Endothelial cell of umbilical vein (primary cell): ENCODE data around the gene B4GALNT3. TPM values are rescaled to one million over a fixed set of nuclear protein-coding genes. Genes with fewer than 3 reads are reported as not detected.

Experiments used
- BruUV-seq: library from RNA; stranded (reverse); fragments of 400-500 nt; replicated peaks from 2 replicates; lab custom pipeline; 2021; lab: Mats Ljungman, UMichigan
- CTCF ChIA-PET: fragments of 300-600, 350-600 bp; sonication (Branson Sonifier 250); formaldehyde crosslinking; loops from one replicate; lab custom pipeline; 2021; ENCODE audit warnings: antibody characterized with exemption, inconsistent platforms; lab: Charles Lee
- POLR2A ChIA-PET: fragments of 300-600, 350-600 bp; sonication (Branson Sonifier 250); formaldehyde crosslinking; loops from one replicate; lab custom pipeline; 2021; ENCODE audit warnings: antibody characterized with exemption, inconsistent platforms; lab: Charles Lee
- DNase-seq: peaks from one replicate; pipeline ENCODE4 v3.0.0-alpha.2; 2011; ENCODE audit warnings: low read depth, low spot score
- FAIRE-seq: peaks from 2 replicates; lab custom pipeline; 2011; peaks lifted over from hg19 to GRCh38; lab: Jason Lieb, UNC
- H2AFZ ChIP-seq: 2 replicates; pipeline ENCODE4 v1.6.0; 2012; ENCODE audit warnings: low read depth, low read length, control low read depth, inconsistent platforms
- H3K27ac ChIP-seq: 2 replicates; pipeline ENCODE4 v1.5.1; 2011; ENCODE audit warnings: low read depth, mild to moderate bottlenecking, control low read depth, low read length, moderate library complexity; ENCODE audit not compliant: insufficient read depth
- H3K27me3 ChIP-seq, 2 experiments: 2 replicates each; pipeline versions ENCODE4 v1.6.0 to v1.6.1; 2011; ENCODE audit warnings: low read length in 2 of 2, mixed read lengths in 1 of 2; ENCODE audit not compliant: control insufficient read depth in 2 of 2, insufficient read depth in 2 of 2
- H3K36me3 ChIP-seq, 2 experiments: 2 replicates in 1 of 2; 3 replicates in 1 of 2; pipeline ENCODE4 v1.5.1; 2011; ENCODE audit warnings: low read length in 2 of 2, mild to moderate bottlenecking in 1 of 2, moderate library complexity in 1 of 2; ENCODE audit not compliant: control insufficient read depth in 2 of 2, insufficient read depth in 2 of 2; ENCODE audit errors: extremely low read depth in 1 of 2
- H3K4me1 ChIP-seq: 3 replicates; pipeline ENCODE4 v1.5.1; 2011; ENCODE audit warnings: mild to moderate bottlenecking, low read length; ENCODE audit not compliant: control insufficient read depth, insufficient read depth; ENCODE audit errors: extremely low read depth
- H3K4me2 ChIP-seq: 2 replicates; pipeline ENCODE4 v1.6.1; 2011; ENCODE audit warnings: low read length, control low read depth, mixed read lengths; ENCODE audit not compliant: insufficient read depth
- H3K4me3 ChIP-seq, 3 experiments: fragments of 200-600 bp in 1 of 3; sonication (generic), shearing (Covaris generic) in 1 of 3; replicated peaks in 1 of 3; 2 replicates each; pipeline ENCODE4 v1.5.1; 2011 to 2016; ENCODE audit warnings: control low read depth in 3 of 3, low read length in 3 of 3, mild to moderate bottlenecking in 2 of 3, inconsistent platforms in 1 of 3, low read depth in 1 of 3, moderate library complexity in 1 of 3; ENCODE audit not compliant: insufficient read depth in 1 of 3
- H3K79me2 ChIP-seq: 2 replicates; pipeline ENCODE4 v1.6.0; 2012; ENCODE audit warnings: low read length, inconsistent platforms; ENCODE audit not compliant: control insufficient read depth, insufficient read depth
- H3K9ac ChIP-seq: replicated peaks from 2 replicates; pipeline ENCODE3; 2011; ENCODE audit warnings: low read length, control low read depth; ENCODE audit not compliant: insufficient read depth; ENCODE audit errors: extremely low read depth
- H3K9me1 ChIP-seq: replicated peaks from 3 replicates; pipeline ENCODE4 v1.6.0; 2011; ENCODE audit warnings: mild to moderate bottlenecking, low read length; ENCODE audit not compliant: control insufficient read depth, insufficient read depth; ENCODE audit errors: extremely low read depth
- H3K9me3 ChIP-seq: replicated peaks from 2 replicates; pipeline ENCODE4 v1.5.1; 2012; ENCODE audit warnings: low read length, inconsistent platforms; ENCODE audit not compliant: control insufficient read depth, insufficient read depth
- H4K20me1 ChIP-seq: replicated peaks from 2 replicates; pipeline ENCODE3; 2011; ENCODE audit warnings: mild to moderate bottlenecking, low read length; ENCODE audit not compliant: control insufficient read depth, insufficient read depth; ENCODE audit errors: extremely low read depth
- CTCF ChIP-seq, 2 donors: IDR thresholded peaks; 1 replicate in 1 of 2; 2 replicates in 1 of 2; pipeline ENCODE4 v1.5.1; 2011; ENCODE audit warnings: low read length in 2 of 2, mild to moderate bottlenecking in 2 of 2, moderate library complexity in 2 of 2, control low read depth in 1 of 2, inconsistent platforms in 1 of 2, low read depth in 1 of 2; ENCODE audit not compliant: insufficient read depth in 1 of 2; ENCODE audit errors: extremely low read depth in 1 of 2
- EZH2 ChIP-seq: IDR thresholded peaks from 2 replicates; pipeline ENCODE4 v1.6.1; 2012; ENCODE audit warnings: borderline replicate concordance, low read depth, mild to moderate bottlenecking, moderate library complexity, low read length, inconsistent platforms; ENCODE audit not compliant: severe bottlenecking
- FOS ChIP-seq: IDR thresholded peaks from 2 replicates; pipeline ENCODE4 v1.6.1; 2011; ENCODE audit warnings: mild to moderate bottlenecking, low read length, moderate library complexity, borderline replicate concordance; ENCODE audit not compliant: insufficient read depth
- GATA2 ChIP-seq: IDR thresholded peaks from 2 replicates; pipeline ENCODE4 v1.7.0; 2011; ENCODE audit warnings: low read depth, mild to moderate bottlenecking, moderate library complexity, mixed read lengths, low read length; ENCODE audit not compliant: insufficient read length, insufficient read depth
- JUN ChIP-seq: IDR thresholded peaks from 2 replicates; pipeline ENCODE4 v1.6.1; 2011; ENCODE audit warnings: borderline replicate concordance, low read depth; ENCODE audit not compliant: insufficient read length, insufficient read depth
- MAX ChIP-seq: IDR thresholded peaks from 2 replicates; pipeline ENCODE4 v1.6.1; 2011; ENCODE audit not compliant: insufficient read depth, insufficient read length
- MYC ChIP-seq: IDR thresholded peaks from one replicate; pipeline ENCODE4 v1.6.1; 2011; ENCODE audit warnings: mild to moderate bottlenecking, low read depth, low read length
- POLR2A ChIP-seq: IDR thresholded peaks from 2 replicates; pipeline ENCODE4 v1.6.1; 2012; ENCODE audit warnings: low read depth, mild to moderate bottlenecking, control low read depth, low read length
- POLR2AphosphoS5 ChIP-seq: IDR thresholded peaks from 2 replicates; pipeline ENCODE4 v1.6.1; 2012; ENCODE audit warnings: low read depth, mild to moderate bottlenecking, control low read depth, low read length, moderate library complexity; ENCODE audit not compliant: insufficient read depth
- dilution Hi-C: fragments of 300-500 bp; cut with MboI; formaldehyde crosslinking; loops from one replicate; pipeline ENCODE4 v1.15.0; 2019; ENCODE audit warnings: low sequenced_read_pairs; ENCODE audit not compliant: extremely low pct_ligation_motif_present
- intact Hi-C: fragments of 100-400 bp; cut with micrococcal nuclease; formaldehyde crosslinking; loops from one replicate; pipeline ENCODE4 v1.10.0; 2022
- polyA plus RNA-seq, 4 experiments: library from polyadenylated mRNA; depleted of rRNA in 3 of 4; stranded (reverse) in 3 of 4; unstranded in 1 of 4; fragments of >200 nt; gene quantifications; 2 replicates each; pipeline versions ENCODE4 v1.2.1 to v1.2.3, GENCODE V29; 2011 to 2012; ENCODE audit warnings: missing spikeins in 1 of 4
- total RNA-seq: library from RNA; stranded (reverse); gene quantifications from 2 replicates; pipeline ENCODE4 v1.2.3, GENCODE V29; 2021

B4GALNT3 gene
- total and polyA plus RNA-seq, 2 donors (not counting 3 experiments of a cell fraction or from before 2014, with no cell fraction given), result 0.07 TPM; not detected in 1

- H3K4me3 ChIP-seq, result no peak overlapping the region
- H3K4me1 ChIP-seq, result peaks cover 6% of the 10 kb centered on the region
- no peaks in the 10 kb centered on the region for H3K9me3 ChIP-seq
- H3K9me1 ChIP-seq, result no peaks in the 10 kb centered on the region
- BruUV-seq, result no TSS peak
- no peak overlapping the region for H3K4me2 ChIP-seq
- no peak overlapping the region for H2AFZ ChIP-seq
- no peaks in the 10 kb centered on the region for H3K36me3 ChIP-seq
- H3K27ac ChIP-seq, result no peak overlapping the region
- no peak overlapping the region for H3K9ac ChIP-seq
- TF ChIP-seq POLR2AphosphoS5 (no peak), EZH2 (no peak), MAX (no peak), MYC (no peak), GATA2 (no peak), POLR2A (no peak), FOS (no peak), JUN (no peak), CTCF (IDR thresholded peaks at IDR 0.05; ENCODE audit: extremely low read depth in 1 of 2, insufficient read depth in 1 of 2, low read depth in 1 of 2, low read length in 2 of 2) (no peak)
- ChIA-PET CTCF (interaction anchor here (0.9 to 7.8 kb wide), 5 partner anchors 187 to 992 kb away, joined by 3 to 150 read pairs (median 4); partner anchors contain the start of genes RAD52 and WNK1), POLR2A (no interaction called here)
- DNase-seq, result no peak
- H3K27me3 ChIP-seq, result peaks cover 3 to 6% of the 10 kb centered on the region in 2 experiments
- intact Hi-C loops (no loop called here), dilution Hi-C loops (no loop called here)
- H3K79me2 ChIP-seq, result no peaks in the 10 kb centered on the region
- H4K20me1 ChIP-seq, result no peaks in the 10 kb centered on the region
- FAIRE-seq, result no peak
Measured at GRCh38 chr12:565589-566105, 105.9 kb downstream of the B4GALNT3 start.
